ENCODE results near the gene BAZ1A. TPM values are rescaled to one million over a fixed set of nuclear protein-coding genes. Genes with fewer than 3 reads are reported as not detected.

The BAZ1A gene
- total RNA-seq, 1 experiment from 2014 or later, result 17.8 TPM

- no peak overlapping the region for H2AFZ ChIP-seq (ENCODE audit: low read length)
- no peak overlapping the region for H3K4me2 ChIP-seq (ENCODE audit: insufficient read depth, insufficient read length, low read length)
- no peaks in the 10 kb centered on the region for H3K9me3 Mint-ChIP-seq
- no peak for DNase-seq
- no peak overlapping the region for H3K18ac ChIP-seq (ENCODE audit: insufficient read length, low read depth, low read length)
- H3T11ph ChIP-seq (ENCODE audit: low read length), result no peak overlapping the region
- no peak overlapping the region for H4K8ac ChIP-seq (replicated peaks; ENCODE audit: insufficient read length, low read depth, low read length)
- no peak overlapping the region for H3K27ac Mint-ChIP-seq
- no peak overlapping the region for H2BK120ac ChIP-seq (ENCODE audit: low read depth, low read length, poor library complexity, severe bottlenecking)
- no peak for TF ChIP-seq CTCF (conservative IDR thresholded peaks at IDR 0.05)
- H3K4me1 Mint-ChIP-seq, result no peaks in the 10 kb centered on the region
- H4K20me1 ChIP-seq (ENCODE audit: control insufficient read depth, insufficient read depth, insufficient read length), result no peaks in the 10 kb centered on the region
- no peak overlapping the region for H2BK20ac ChIP-seq (ENCODE audit: low read depth, low read length, poor library complexity, severe bottlenecking)
- no peak overlapping the region for H3K4ac ChIP-seq (ENCODE audit: low read depth, low read length)
- H3K79me1 ChIP-seq (ENCODE audit: insufficient read depth, low read depth, low read length, poor library complexity, severe bottlenecking), result no peaks in the 10 kb centered on the region
- no CpG with 5 or more reads among the region's 3 CpGs for WGBS (ENCODE audit: extremely low coverage, insufficient read length, low lambda C conversion rate)
- no peaks in the 10 kb centered on the region for H3K79me2 ChIP-seq (ENCODE audit: insufficient read depth, low read length)
- no peaks in the 10 kb centered on the region for H3K9me3 ChIP-seq (ENCODE audit: control insufficient read depth, low read depth, low read length)
- H2BK12ac ChIP-seq (ENCODE audit: insufficient read length, low read depth, low read length), result no peak overlapping the region
- no peaks in the 10 kb centered on the region for H3K4me1 ChIP-seq (ENCODE audit: insufficient read depth, low read length)
- no peak overlapping the region for H2BK15ac ChIP-seq (ENCODE audit: low read depth, low read length)
- no peak overlapping the region for H3K56ac ChIP-seq (ENCODE audit: insufficient read length, low read depth, low read length)
- H4K5ac ChIP-seq (ENCODE audit: insufficient read length, low read depth, low read length), result no peak overlapping the region
- no peaks in the 10 kb centered on the region for H3K27me3 Mint-ChIP-seq (ENCODE audit: low read depth)
- no peak overlapping the region for H3K4me3 Mint-ChIP-seq
- no peak overlapping the region for H4K91ac ChIP-seq (ENCODE audit: insufficient read length, low read depth, low read length)
- no peak overlapping the region for H2BK5ac ChIP-seq (ENCODE audit: insufficient read length, low read length)
- no peaks in the 10 kb centered on the region for H3K27me3 ChIP-seq (ENCODE audit: insufficient read depth, low read length)
- H3K36me3 Mint-ChIP-seq (ENCODE audit: insufficient read depth in 1 of 3, low read depth in 3 of 3), result peaks cover 6 to 47% (median 10%) of the 10 kb centered on the region in 3 experiments; a peak in 5 of 7 replicates
- no peak overlapping the region for H3K14ac ChIP-seq (ENCODE audit: insufficient read depth, low read length)
- H3K27ac ChIP-seq (ENCODE audit: insufficient read length, low read depth, low read length), result no peak overlapping the region
- H3K9ac ChIP-seq (ENCODE audit: extremely low read depth, insufficient read length, low read length), result no peak overlapping the region
- H3K23me2 ChIP-seq (ENCODE audit: insufficient read length, low read depth, low read length, poor library complexity, severe bottlenecking), result no peaks in the 10 kb centered on the region
- no peak overlapping the region for H3K23ac ChIP-seq (ENCODE audit: insufficient read length, low read depth, low read length)
- H2AK5ac ChIP-seq (ENCODE audit: insufficient read length, low read length), result no peak overlapping the region
Measured at GRCh38 chr14:34778744-34779143, 96.4 kb downstream of the BAZ1A start.
